Stimulated activated CD4-positive, alpha-beta T cell treated with anti-CD3 and anti-CD28 coated beads, TNF-alpha, amount 100 ng/mL, for 4 hours (primary cell): ENCODE data around the gene KCTD19.

Source experiments
- DNase-seq, 3 experiments: peaks; one replicate each; pipeline ENCODE4 v3.0.0-alpha.2; 2020; ENCODE audit warnings: low read depth in 3 of 3

KCTD19 gene

DNA sequence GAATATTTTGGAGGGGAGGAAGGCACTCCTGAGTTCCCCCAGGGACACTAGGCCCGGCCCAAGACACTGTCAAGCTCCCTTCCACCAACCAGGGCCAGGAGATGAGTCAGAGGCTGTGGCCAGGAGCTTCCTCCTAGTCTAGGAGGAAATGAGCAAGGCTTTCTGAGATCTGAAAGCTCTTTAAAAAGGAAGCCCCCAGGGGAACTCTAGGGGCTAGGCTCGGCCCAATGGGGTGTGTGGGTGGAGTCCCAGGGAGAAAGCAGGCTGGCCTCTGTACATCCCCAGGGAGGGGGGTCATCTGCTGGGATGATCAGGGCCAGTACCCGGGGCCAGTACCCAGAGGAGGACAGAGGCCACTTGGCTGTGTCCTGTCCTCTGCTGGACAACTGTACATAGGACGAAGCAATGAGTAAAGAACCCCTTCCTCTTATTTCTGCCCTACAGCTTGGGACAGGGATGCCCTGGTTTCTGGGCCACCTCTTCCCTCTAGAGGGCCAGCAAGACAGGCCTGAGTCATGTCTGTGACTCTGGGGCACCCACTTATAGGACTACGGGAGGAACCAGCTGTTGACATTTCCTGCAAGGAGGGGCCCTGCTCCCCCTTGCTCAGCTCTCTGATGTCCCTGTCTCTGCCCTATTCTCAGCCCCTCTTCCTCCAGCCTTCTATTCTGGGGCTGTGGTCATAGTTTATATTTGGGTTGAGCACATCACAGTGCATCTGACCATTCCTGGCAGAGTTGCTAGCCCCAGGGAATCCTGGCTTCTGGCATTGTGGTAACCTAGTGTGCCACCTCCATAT, 82.0 kb downstream of the KCTD19 start:
- peak; percentile 44 to 69 (median 56) for DNase-seq

DNA sequence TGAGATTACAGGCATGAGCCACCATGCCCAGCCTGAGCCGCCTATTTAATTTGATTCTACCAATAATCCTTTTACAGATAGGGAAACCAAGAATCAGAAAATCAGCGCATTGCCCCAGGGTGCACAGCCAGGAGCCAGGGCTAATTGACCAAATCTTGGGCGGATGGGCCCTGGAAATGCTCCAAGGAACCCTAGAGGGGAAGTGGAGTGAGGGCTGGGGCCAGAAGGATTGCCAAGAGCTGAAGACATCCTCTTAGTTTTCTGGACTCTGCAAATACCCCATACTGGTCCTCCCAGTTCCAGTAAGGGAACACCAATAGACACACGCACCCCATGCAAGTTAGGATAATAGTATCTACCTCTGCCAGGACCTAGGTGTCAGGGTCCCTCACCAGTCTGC, 83.1 kb downstream of the KCTD19 start:
- no peak for DNase-seq

DNA sequence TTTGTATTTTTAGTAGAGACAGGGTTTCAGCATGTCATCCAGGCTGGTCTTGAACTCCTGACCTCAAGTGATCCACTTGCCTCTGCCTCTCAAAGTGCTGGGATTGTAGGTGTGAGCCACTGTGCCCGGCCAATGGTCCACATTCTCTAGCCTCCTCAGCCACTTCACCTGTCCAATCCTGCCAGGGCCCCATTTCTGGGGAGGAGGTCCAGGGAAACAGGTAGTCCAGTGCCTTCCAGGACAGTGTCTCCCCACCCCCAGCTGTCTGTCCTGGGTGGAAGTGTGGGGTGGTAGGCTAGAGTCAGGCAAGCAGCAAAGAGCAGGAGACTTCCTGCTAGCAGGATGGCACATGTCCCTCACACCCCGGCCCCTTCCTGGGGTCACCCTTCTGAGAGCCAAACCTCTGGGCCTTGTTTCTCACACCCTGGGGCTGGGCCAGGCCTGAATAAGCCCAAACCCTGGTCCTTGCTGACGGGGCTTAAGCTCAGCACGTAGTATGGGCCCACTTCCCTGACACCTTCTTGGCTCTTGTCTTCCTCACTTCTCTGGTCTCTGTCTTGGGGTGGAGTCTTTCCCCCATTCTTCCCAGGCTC, 84.3 kb downstream of the KCTD19 start:
- DNase-seq = no peak

DNA sequence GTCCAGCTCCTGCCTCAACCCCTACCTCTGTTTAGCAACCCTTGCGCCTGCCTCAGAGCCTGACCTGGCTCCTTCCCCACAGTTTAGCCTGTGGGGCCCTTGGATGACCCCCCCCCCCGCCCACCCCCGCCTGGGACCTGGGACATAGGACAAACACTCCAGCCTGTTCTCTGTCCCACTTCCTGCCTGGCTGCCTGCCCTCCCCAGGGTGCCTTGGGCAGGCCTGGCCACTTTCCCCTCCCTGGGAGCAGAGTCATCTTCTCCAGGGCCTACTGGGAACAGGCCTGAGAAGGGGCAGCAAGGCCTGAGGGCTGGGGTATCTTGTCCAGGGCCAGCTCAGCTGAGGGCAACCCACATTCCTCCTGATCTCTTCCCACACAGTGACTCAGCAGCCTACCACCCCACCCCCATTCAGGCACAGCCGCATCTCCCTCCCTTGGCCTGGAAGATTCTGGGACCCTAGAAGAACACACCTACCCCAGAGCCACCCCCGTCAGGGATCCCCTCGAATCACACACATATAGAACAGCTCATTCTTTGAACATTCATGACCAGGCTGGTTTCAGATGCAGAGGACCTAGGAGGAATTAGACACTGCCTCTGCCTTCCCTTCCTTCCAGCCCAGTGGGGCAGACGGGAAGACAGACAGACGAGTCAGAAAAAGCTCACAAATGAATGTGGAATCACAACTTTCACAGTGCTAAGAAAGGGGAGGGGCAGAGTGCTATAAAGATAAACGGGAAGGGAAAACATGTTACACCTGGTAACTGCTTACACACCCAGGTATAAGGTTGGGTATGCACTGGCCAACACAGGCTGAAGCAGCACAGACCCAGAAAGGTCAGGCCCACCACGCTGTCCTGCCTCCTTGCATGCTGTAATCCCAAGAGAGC, 85.3 kb downstream of the KCTD19 start:
- DNase-seq = no peak

DNA sequence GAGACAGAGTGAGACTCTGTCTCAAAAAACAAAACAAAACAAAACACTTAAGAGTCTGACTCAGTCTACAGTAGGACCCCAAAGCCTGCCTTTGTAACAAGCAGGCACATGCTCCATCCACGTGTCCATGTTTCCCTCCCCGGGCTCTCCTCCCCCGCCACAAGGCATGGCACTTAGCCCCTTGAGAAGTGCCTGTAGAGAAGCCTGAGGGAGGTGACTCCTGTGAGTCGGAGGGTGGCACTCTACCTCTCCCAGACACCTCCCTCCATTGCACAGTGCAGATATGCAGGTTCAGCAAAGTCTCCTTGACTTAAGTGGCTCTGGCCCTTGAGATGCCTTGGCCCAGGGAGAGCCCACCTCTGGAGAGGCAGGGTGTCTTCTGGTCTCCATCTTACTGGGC, 86.0 kb downstream of the KCTD19 start:
- no peak for DNase-seq
